Neuron (in vitro differentiated cells): ENCODE results near the gene OXNAD1.

Experiments
- H2AFZ ChIP-seq: one replicate; pipeline ENCODE4 v1.6.1; 2013; ENCODE audit warnings: low read depth, mild to moderate bottlenecking, inconsistent platforms, low read length, moderate library complexity
- H3K27me3 ChIP-seq: one replicate; pipeline ENCODE4 v1.6.1; 2013; ENCODE audit warnings: low read length; ENCODE audit not compliant: insufficient read depth
- H3K36me3 ChIP-seq: one replicate; pipeline ENCODE4 v1.6.1; 2013; ENCODE audit warnings: low read length; ENCODE audit not compliant: insufficient read depth
- H3K4me1 ChIP-seq: one replicate; pipeline ENCODE4 v1.6.1; 2013; ENCODE audit warnings: low read length; ENCODE audit not compliant: insufficient read depth
- H3K4me3 ChIP-seq: 2 replicates; pipeline ENCODE4 v1.5.1; 2013; ENCODE audit warnings: mild to moderate bottlenecking, low read length, moderate library complexity
- H3K9me3 ChIP-seq: one replicate; pipeline ENCODE4 v1.6.1; 2013; ENCODE audit warnings: low read length

The OXNAD1 gene

DNA sequence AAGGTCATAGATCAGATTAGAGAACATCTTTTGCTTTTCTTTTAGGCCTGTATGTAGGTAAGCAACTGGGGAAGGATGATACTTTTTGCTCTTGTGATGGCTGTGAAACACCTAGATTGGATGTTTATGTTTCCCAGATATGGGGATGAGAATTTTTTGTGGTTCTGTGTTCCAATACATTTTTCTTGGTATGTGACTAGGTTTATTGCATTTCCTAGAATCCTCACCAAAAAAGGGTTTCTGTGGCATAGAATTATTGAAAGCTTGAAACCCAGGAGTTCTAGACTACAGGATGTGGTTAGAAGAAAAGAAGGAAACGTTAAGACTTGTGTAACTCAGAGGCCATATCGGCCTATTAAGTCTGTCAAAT is 25.8 kb downstream of the OXNAD1 start:
- Histone ChIP-seq H3K27me3 (no peaks in the 10 kb centered on the region), H3K4me3 (no peak overlapping the region), H3K36me3 (peaks cover 9% of the 10 kb centered on the region), H3K4me1 (no peaks in the 10 kb centered on the region), H3K9me3 (peaks cover 6% of the 10 kb centered on the region), H2AFZ (no peak overlapping the region)

DNA sequence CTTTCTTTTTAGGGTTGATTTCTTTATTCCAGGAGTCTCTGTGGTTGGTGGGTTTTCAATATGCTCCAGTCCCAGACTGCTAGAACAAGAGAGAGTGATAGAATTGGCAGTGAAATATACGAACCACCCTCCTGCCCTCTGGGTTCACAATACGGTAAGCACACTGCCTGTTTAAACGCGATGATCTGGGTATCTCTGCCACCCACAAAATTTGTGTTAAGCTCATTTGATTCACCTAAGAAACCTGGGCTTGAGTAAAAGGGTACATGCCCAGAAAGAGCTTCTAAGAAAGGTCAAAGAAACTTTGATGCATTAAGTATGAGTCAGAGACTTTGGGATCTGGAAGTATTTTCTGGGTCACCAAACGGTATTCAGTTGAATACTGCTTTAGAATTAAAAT is 29.8 kb downstream of the OXNAD1 start:
- Histone ChIP-seq H3K36me3 (peaks cover 30% of the 10 kb centered on the region), H3K4me1 (no peaks in the 10 kb centered on the region), H3K9me3 (peaks cover 14% of the 10 kb centered on the region), H2AFZ (no peak overlapping the region), H3K27me3 (no peaks in the 10 kb centered on the region), H3K4me3 (no peak overlapping the region)

DNA sequence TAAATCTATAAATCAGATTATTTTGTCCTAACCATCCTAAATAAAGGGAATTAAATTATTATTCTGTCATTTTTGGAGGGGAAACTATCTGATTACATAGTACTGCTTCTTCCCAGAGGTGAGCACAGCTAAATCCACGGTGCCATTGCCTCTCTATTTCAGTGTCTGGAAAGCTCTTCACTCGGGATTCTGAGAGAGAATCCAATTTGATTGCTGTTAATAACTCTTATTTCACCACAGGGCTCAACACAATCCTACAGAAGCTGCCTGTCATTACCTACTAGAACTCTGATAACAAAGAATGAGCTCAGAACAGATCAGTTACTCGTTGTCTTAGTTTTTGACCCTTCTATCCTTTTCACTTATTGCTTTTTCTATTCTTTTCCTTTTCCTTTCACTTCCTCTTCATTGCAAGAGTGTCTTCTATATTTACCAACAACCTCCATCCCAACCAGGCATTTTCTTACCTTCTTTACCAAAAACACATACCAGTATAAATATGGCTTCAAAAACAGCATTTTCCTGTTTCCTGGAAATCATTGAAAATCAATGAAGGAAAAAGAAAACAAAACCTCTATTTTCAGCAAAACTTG is 30.4 kb downstream of the OXNAD1 start:
- H3K27me3 ChIP-seq = no peaks in the 10 kb centered on the region
- H3K36me3 ChIP-seq = peaks cover 30% of the 10 kb centered on the region
- no peak overlapping the region for H3K4me3 ChIP-seq
- peaks cover 14% of the 10 kb centered on the region for H3K9me3 ChIP-seq
- H3K4me1 ChIP-seq = no peaks in the 10 kb centered on the region
- no peak overlapping the region for H2AFZ ChIP-seq

DNA sequence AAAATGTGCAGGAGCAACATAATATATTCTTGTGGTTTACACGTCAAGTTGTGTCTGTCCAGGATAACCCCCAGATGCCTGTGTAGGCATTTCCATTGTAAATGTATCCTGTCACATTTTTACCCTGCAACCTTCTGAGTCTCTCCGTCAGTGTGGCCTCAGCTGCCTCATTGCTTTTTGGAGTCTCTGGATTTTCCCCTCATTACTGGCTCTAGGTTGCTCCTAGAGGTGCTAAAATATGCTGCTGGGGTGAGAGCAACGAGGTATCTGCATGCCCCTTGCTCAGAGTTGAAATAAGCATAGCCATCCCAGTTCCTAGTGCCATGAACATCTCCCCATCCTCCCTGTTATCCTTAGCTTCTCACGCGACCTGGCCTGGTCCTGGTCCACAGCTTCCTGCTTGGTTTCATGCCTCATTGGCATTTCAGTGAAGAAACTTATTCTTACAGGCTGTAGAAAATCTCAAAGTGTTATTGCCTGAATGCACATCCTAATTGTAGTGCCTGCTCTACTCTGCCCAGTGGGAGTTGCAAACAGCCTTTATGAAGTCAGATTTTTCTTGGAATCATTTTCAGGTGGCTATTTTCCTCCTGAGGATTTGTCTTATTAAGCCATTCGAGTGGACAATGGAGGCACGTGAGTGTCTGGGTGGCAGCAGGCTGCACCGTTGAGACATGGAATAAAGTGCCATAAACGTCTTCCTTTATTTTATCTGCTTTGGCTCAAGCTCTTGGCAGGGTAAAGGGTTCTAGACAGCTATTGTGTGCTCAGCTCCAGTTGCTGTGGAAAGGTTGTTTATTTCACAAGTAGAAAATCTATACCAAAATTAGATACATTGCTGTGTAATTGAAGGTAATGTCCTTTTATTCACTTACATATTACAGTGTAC is 33.2 kb downstream of the OXNAD1 start:
- Histone ChIP-seq H2AFZ (no peak overlapping the region), H3K4me3 (no peak overlapping the region), H3K27me3 (no peaks in the 10 kb centered on the region), H3K36me3 (peaks cover 44% of the 10 kb centered on the region), H3K4me1 (no peaks in the 10 kb centered on the region), H3K9me3 (peaks cover 14% of the 10 kb centered on the region)

DNA sequence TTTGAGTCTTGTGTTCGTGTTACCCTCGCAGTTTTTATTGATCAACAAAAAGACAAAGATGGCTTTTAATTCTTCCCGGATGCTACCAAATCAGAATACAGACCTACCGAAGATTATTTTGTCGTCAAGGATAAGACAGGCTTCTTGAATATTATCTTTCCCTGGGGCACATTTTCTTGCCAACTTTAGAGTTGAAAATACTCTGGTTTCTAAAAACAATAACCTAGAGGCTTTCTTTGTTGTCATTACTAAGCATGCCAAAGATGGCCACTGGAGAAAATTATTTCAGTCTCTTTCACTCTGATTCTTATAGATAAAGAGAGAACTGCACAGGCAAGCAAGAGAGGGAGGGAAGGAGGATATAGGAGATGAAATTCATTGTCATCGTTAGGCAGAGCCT is 33.9 kb downstream of the OXNAD1 start:
- Histone ChIP-seq H3K27me3 (no peaks in the 10 kb centered on the region), H3K36me3 (peaks cover 48% of the 10 kb centered on the region), H3K4me1 (no peaks in the 10 kb centered on the region), H3K4me3 (no peak overlapping the region), H2AFZ (no peak overlapping the region), H3K9me3 (peaks cover 11% of the 10 kb centered on the region)

DNA sequence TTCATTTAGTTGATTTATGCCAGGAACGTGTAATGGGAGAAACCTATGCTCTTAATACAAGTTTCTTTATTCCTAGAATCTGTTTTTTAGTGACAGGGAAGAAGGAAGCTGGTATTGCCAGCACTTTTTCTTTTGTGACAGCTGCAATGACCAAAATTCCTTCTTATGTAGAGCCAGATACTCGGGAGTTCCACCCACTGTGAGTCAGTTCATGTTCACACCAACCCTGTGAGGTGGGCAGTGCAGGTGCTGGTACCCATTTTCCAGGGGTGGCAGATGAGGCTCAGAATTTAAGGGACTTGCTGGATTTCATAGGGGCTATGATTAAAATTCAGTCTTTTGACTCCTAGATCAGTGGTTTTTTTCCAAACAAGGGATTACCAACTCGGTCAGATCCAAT is 34.7 kb downstream of the OXNAD1 start:
- no peak overlapping the region for H3K4me3 ChIP-seq
- H3K36me3 ChIP-seq = peaks cover 53% of the 10 kb centered on the region
- peaks cover 10% of the 10 kb centered on the region for H3K9me3 ChIP-seq
- H3K27me3 ChIP-seq = no peaks in the 10 kb centered on the region
- no peak overlapping the region for H2AFZ ChIP-seq
- H3K4me1 ChIP-seq = no peaks in the 10 kb centered on the region

DNA sequence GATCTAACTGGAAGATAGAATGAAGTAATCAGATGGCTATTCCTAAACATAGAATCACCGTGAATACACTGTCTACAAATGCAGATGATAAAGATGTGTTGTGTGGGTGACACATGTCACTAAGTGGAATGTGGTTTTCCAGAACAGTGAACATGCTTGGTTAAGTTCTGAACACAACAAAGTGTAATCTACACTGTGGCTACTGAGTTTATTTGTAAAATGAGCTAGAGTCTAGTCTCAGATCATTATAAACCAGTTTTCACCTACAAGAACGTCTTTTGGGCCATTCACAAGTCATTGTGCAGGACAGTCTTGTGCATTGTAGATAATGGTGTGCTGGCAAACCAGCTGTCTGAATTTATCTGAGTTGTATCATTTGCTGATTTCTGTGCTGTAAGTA is 35.3 kb downstream of the OXNAD1 start:
- H3K4me3 ChIP-seq = no peak overlapping the region
- H3K27me3 ChIP-seq = no peaks in the 10 kb centered on the region
- no peaks in the 10 kb centered on the region for H3K4me1 ChIP-seq
- no peak overlapping the region for H2AFZ ChIP-seq
- peaks cover 49% of the 10 kb centered on the region for H3K36me3 ChIP-seq
- H3K9me3 ChIP-seq = peaks cover 8% of the 10 kb centered on the region

DNA sequence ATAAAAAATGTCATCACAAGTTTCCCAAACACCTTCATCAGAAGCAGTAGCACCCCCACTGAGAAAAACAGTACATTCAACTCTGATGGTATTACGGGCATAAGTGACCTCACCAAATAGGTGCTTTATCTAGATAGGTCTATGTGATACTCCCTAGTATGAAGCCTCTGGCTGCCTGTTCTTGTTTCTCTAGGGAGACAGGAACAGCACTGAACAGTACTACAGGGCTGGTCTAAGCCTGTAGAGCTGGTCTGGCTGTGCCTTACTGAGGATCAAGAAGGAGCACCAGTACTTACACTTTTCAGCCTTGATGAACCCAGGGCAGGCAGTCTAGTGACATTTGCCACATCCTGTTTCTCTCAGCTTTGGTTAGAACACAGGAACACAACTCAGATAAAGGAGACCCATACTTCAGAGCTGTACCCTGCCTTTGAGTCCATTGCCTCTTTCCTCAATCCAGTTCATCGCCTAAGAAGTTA is 35.9 kb downstream of the OXNAD1 start:
- Histone ChIP-seq H2AFZ (no peak overlapping the region), H3K36me3 (peaks cover 43% of the 10 kb centered on the region), H3K4me1 (no peaks in the 10 kb centered on the region), H3K27me3 (no peaks in the 10 kb centered on the region), H3K4me3 (no peak overlapping the region), H3K9me3 (peaks cover 7% of the 10 kb centered on the region)

DNA sequence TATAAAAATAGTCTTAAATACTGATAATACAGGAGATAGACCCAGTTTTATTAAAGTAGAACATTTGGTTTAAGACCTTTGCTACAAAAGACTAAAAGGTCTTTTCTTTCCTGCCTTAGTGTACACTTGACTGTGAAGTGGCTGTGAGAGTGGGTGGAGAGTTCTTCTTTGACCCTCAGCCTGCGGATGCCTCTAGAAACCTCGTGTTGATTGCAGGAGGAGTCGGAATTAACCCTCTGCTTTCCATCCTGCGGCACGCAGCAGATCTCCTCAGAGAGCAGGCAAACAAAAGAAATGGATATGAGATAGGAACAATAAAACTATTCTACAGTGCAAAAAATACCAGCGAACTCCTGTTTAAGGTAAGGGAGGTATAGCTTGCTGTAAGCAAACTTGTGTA is 36.5 kb downstream of the OXNAD1 start:
- no peak overlapping the region for H2AFZ ChIP-seq
- peaks cover 41% of the 10 kb centered on the region for H3K36me3 ChIP-seq
- H3K9me3 ChIP-seq = peaks cover 4% of the 10 kb centered on the region
- no peaks in the 10 kb centered on the region for H3K4me1 ChIP-seq
- no peaks in the 10 kb centered on the region for H3K27me3 ChIP-seq
- H3K4me3 ChIP-seq = no peak overlapping the region

DNA sequence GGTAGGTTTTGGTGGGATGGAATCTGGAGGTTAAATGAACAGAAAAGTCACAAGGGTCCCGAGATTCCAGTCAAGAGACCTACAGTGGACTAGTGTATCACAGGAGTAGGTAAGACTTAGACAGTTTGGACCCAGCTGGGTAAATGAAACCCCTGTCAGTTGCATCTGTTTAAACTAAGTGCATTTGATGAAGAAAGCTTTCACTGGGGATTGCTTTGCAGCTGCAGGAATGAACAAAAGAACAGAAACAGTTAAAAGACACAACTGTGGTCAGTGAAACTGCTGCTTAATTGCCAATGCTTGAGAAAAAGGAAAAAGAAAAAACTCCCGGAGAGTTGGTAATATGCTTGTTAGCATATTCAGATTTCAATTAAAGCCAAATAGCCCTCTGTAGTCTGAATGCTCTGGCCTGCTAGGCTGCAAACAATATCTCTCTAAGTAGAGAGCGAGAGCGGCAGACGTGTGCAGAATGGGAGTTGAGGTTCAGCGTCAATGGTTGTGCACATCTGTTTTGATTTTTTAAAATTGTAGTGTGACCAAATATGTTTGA is 37.1 kb downstream of the OXNAD1 start:
- Histone ChIP-seq H3K27me3 (no peaks in the 10 kb centered on the region), H3K36me3 (peaks cover 40% of the 10 kb centered on the region), H3K4me3 (no peak overlapping the region), H2AFZ (no peak overlapping the region), H3K4me1 (no peaks in the 10 kb centered on the region), H3K9me3 (peaks cover 2% of the 10 kb centered on the region)

DNA sequence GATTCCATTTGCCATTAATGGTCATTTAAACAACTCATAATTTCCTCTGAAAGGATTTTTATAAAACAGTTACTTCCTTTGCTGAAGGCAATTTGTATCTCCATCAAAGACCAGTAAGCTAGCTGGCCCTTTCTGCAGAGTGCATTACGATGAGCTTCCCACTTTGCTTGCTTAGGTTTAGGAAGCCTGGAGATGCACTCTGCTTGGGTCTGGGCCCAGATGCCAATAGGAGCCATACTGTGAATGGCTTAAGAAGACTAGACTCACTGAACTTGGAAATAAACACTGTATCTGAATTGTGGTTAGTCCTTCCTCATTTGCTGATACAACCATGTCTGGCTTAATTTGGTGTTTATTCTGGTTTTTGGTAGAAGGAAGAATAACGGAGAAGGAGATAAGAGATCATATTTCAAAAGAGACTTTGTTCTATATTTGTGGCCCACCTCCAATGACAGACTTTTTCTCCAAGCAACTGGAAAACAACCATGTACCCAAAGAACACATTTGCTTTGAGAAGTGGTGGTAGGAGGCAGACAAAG is 38.1 kb downstream of the OXNAD1 start:
- no peaks in the 10 kb centered on the region for H3K9me3 ChIP-seq
- no peaks in the 10 kb centered on the region for H3K27me3 ChIP-seq
- H3K4me1 ChIP-seq = no peaks in the 10 kb centered on the region
- peaks cover 34% of the 10 kb centered on the region for H3K36me3 ChIP-seq
- no peak overlapping the region for H2AFZ ChIP-seq
- H3K4me3 ChIP-seq = no peak overlapping the region

DNA sequence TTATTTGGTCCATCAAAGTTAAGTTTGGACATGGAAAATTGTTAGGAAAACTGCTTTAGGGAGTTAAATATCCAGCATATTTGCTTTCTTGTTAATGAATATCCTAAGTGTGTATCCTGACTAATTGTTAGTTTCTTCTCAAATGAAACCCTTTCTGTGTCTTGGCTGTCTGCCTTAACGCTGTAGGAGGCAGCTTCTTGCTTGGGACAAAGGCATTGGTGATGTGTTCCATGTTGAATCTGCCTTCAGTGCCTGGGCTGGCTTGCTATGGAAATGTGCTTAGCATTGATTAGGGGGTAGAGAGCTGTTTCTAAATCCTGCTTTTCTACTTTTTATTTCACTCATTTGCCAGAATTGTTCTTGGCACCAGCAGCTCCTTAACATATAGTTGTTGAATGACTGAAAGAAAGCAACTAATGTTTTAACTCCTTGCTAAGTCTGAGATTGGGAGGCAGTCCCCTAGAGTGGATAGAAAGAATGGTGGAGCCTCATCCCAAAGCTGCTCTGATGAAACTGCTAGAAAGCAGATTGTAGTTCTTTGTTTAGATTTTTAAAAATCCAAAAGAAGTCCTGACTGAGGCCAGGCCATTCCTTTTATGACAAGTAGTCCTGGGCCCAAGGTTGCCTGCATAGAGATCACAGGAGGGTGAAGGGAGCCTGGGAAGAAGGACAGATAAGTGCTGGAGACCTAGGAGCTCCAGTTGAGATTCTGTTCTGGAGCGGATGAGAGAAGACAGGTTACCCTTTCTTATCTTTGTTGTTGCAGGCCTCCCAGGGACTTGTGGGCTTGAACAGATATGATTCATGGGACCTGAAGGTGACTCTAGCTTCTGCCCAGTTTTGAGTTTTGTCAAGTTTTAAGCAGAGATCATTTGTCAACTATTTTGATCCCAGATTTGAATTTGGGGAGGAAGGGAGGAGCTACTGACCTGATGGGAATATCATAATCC is 39.3 kb downstream of the OXNAD1 start:
- no peaks in the 10 kb centered on the region for H3K27me3 ChIP-seq
- peaks cover 31% of the 10 kb centered on the region for H3K36me3 ChIP-seq
- H3K4me1 ChIP-seq = no peaks in the 10 kb centered on the region
- H3K9me3 ChIP-seq = no peaks in the 10 kb centered on the region
- no peak overlapping the region for H3K4me3 ChIP-seq
- no peak overlapping the region for H2AFZ ChIP-seq
